Neural progenitor cell (in vitro differentiated cells): ENCODE data around the gene LURAP1L. TPM values are rescaled to one million over a fixed set of nuclear protein-coding genes. Genes with fewer than 3 reads are reported as not detected.

Experiments
- small RNA-seq: library from RNA; depleted of rRNA; stranded (forward); fragments of <200 nt; gene quantifications from one replicate; pipeline ENCODE3, GENCODE V24; 2015
- total RNA-seq: library from RNA; depleted of rRNA; stranded (reverse); fragments of >200 nt; gene quantifications from 2 replicates; pipeline ENCODE4 v1.2.3, GENCODE V29; 2015; ENCODE audit warnings: low replicate concordance

Gene LURAP1L
- total RNA-seq, 1 donor from 2014 or later, result 0.75 TPM

Small RNA genes lying within 50 kb of the gene (small RNA-seq; reads per million reads assigned to genes)
- gene RN7SL849P, result not detected

Other genes starting within 250 kb of the LURAP1L start
- gene TYRP1, start 81.6 kb upstream of the LURAP1L start, total RNA-seq, result 0.75 TPM in 1 of 2 replicates, not detected in the other